ENCODE measurements around the gene RWDD1.

- TF ChIP-seq CTCF (IDR thresholded peaks at IDR 0.05; ENCODE audit: low read depth, low read length) = no peak
- no peak for TF ChIP-seq EZH2phosphoT487 (IDR thresholded peaks at IDR 0.05; ENCODE audit: low read depth)
Observed at GRCh38 chr6:116568821-116569755, 2.2 kb upstream of the RWDD1 start.
